PC-9 (cell line): ENCODE data around the gene COL4A2.

Experiments
- CTCF ChIP-seq: fragments of 200-600 bp; sonication (generic); conservative IDR thresholded peaks from 2 replicates; pipeline ENCODE4 v1.6.1; 2017; ENCODE audit warnings: mixed run types, antibody characterized with exemption, mild to moderate bottlenecking, moderate library complexity
- EZH2 ChIP-seq: fragments of 200-600 bp; sonication (generic); IDR thresholded peaks from 2 replicates; pipeline ENCODE4 v1.8.0; 2017; ENCODE audit warnings: antibody characterized with exemption, low read depth

DNA sequence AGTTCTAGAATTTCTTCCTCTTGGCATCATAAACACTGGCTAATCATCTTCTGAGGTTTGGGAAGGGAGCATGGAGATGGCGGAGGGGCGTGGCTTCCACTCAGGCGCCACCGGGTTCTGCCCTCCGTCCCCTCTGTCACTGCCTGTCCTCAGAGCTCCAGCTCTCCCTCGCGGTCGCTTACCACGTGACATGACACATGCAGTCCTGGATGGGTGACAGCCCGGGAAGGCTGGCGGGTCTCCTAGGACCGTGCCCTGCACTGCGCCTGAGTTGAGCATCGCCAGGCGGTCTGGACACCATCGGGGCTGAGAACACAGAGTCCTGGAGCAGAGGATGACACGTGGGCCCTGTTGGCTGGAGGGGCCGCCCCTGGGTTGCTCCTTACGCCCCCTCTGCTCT lies 131.1 kb downstream of the COL4A2 start:
- TF ChIP-seq CTCF (no peak), EZH2 (no peak)
